ENCODE measurements around the gene CTDSPL.
"Not testable (repeated sequence)": the region's sequence is repeated elsewhere in the genome, so short reads cannot be mapped to it uniquely, and the experiment has no call there.

Gene CTDSPL

DNA sequence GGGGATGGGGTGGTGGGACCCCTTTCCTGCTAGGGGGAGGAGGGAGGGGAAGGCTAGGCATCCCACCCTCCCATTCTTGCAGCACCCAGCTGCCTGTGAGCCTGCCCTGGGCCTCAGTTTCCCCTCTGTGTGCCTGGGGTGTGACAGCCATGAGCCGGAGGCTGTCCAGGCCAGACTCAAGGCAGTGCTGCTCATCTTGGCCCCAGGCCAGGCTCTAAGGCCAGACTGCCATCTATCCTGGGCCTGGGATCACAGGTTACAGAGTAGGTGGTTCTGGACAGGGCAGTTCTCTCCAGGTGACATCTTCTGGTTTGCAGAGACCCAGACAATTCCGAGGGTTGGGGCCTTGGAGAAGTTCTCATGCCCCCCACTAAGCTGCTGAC, 125.6 kb downstream of the CTDSPL start:
- H3K4me3 ChIP-seq (replicated peaks; ENCODE audit: low read depth, low read length): no peak overlapping the region
- DNase-seq (ENCODE audit: extremely low read depth, low read depth): no peak
- TF ChIP-seq, protein P1, sequence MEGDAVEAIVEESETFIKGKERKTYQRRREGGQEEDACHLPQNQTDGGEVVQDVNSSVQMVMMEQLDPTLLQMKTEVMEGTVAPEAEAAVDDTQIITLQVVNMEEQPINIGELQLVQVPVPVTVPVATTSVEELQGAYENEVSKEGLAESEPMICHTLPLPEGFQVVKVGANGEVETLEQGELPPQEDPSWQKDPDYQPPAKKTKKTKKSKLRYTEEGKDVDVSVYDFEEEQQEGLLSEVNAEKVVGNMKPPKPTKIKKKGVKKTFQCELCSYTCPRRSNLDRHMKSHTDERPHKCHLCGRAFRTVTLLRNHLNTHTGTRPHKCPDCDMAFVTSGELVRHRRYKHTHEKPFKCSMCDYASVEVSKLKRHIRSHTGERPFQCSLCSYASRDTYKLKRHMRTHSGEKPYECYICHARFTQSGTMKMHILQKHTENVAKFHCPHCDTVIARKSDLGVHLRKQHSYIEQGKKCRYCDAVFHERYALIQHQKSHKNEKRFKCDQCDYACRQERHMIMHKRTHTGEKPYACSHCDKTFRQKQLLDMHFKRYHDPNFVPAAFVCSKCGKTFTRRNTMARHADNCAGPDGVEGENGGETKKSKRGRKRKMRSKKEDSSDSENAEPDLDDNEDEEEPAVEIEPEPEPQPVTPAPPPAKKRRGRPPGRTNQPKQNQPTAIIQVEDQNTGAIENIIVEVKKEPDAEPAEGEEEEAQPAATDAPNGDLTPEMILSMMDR (IDR thresholded peaks at IDR 0.05; ENCODE audit: low read depth, low read length, missing control alignments): no peak

DNA sequence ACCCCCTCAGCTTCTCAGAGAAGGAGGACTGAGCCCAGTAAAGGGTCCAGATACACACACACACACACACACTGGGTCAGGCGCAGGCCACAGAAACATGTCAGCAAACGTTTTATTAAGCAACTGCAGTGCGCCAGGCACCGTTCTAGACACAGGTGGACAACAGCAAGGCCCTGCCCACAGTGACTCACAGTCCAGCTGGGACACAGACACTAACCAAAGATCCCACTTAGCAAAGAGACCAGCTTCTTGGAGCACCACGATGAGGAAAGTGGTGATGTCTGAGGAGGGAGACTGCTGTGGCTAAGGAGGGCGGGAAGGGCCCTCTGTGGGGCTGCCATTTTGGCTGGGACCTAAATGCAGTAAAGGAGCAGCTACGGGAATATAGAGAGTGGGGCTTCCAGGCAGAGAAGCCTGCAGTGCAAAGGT, 126.1 kb downstream of the CTDSPL start:
- TF ChIP-seq, protein P1 (IDR thresholded peaks at IDR 0.05; ENCODE audit: low read depth, low read length, missing control alignments): no peak
- DNase-seq (ENCODE audit: extremely low read depth, low read depth): no peak
- H3K4me3 ChIP-seq (replicated peaks; ENCODE audit: low read depth, low read length): no peak overlapping the region

DNA sequence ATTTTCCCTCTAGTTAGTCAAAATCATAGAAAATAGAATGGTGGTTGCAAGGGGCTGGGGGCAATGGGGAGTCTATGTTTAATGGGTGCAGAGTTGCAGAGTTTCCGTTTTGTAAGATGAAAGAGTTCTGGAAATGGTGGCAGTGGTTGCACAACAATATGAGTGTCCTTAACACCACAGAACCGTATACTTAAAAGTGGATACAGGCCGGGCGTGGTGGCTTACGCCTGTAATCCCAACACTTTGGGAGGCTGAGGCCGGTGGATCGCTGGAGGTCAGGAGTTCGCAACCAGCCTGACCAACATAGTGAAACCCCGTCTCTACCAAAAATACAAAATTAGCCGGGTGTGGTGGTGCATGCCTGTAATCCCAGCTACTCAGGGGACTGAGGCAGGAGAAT, 126.7 kb downstream of the CTDSPL start:
- H3K4me3 ChIP-seq (replicated peaks; ENCODE audit: low read depth, low read length); DNase-seq (ENCODE audit: extremely low read depth, low read depth): not testable (repeated sequence)

DNA sequence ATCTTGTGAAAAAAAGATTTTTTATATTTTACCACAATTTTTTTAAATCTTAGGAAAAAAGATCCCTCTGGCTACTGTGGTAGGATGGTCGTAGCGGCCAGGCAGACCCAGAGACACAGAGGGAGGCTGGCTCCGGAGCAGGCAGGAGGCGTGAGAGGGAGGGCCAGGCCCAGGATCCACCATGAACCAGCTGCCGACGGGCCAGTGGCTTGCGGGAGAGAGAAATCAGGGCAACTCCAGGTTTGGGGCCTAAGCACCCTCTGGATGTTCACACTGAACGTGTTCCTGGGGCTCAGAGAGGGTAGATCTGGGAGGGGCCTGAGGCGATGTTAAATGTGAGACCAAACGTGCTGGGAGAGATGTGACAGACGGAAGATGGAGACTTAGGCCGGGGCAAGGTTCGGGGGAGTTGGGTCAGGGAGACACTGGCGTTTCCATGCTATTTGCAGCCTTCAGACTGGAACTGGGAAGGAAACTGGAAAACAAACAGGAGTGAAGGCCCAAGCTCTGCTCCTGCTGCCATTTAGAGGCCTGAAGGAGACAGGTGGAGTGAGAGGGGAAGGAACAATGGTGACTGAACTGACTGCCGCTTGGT, 127.3 kb downstream of the CTDSPL start:
- TF ChIP-seq, protein P1 (IDR thresholded peaks at IDR 0.05; ENCODE audit: low read depth, low read length, missing control alignments): no peak
- no peak for DNase-seq (ENCODE audit: extremely low read depth, low read depth)
- H3K4me3 ChIP-seq (replicated peaks; ENCODE audit: low read depth, low read length): no peak overlapping the region

DNA sequence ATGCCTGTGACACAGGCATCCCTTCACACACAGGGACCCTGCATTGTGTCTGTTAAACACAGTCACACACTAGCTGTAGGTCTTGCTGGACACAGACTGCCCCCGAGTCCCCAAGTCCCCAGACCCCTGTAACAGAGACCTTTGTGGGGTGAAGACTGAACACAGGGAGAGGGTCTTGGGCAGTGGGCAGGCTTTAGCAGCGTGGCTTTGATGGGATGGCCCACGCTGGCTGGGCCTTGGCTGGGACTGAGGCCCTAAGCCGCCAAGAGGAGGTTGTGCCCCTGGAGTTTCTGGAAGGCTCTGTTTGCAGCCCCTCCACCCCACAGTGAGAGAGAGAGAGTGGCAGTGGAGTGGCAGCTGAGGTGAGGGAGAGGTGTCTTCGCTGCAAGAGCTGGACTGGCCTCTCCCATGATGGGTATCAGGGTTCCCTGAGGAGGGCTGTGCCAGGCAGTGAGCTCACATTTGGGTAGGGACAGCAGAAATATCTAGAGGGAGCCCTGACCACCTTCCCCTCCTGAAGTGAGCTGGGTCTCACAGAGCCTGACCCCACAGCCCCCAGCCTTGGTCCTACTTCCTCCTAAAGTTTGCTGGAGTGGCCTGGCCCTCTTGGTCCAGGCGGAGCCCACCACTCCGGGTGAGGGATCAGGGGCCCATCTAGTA, 128.3 kb downstream of the CTDSPL start:
- H3K4me3 ChIP-seq (replicated peaks; ENCODE audit: low read depth, low read length): no peak overlapping the region
- no peak for DNase-seq (ENCODE audit: extremely low read depth, low read depth)
- TF ChIP-seq, protein P1 (IDR thresholded peaks at IDR 0.05; ENCODE audit: low read depth, low read length, missing control alignments): no peak

DNA sequence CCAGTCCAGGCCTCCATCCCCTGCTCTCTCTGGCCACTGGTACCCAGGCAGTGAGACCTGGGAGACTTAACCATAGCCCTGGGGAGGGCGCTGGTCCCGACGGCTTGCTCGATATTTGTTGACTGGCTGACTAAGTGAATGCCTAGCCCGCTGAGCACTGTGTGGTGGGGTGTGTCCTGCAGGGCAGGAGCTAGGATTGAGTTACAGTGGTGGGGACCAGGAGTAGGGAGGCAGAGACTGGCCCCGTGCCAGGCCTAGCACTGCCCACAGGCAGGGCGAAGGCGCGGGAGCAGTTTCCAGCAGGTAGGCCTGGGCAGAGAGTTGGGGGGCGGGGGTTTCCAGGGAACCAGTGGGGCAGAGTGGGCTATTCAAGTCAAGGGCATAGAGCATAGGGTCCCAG, 128.8 kb downstream of the CTDSPL start, which contains the start of gene VILL:
TSS of gene VILL (plus strand) at position 260 of the 400 bp plus-strand sequence. CDS start 2,887 bp downstream, outside the sequence.
- no peak for DNase-seq (ENCODE audit: extremely low read depth, low read depth)
- H3K4me3 ChIP-seq (replicated peaks; ENCODE audit: low read depth, low read length): no peak within 1 kb of the TSS
- TF ChIP-seq, protein P1 (IDR thresholded peaks at IDR 0.05; ENCODE audit: low read depth, low read length, missing control alignments): no peak

DNA sequence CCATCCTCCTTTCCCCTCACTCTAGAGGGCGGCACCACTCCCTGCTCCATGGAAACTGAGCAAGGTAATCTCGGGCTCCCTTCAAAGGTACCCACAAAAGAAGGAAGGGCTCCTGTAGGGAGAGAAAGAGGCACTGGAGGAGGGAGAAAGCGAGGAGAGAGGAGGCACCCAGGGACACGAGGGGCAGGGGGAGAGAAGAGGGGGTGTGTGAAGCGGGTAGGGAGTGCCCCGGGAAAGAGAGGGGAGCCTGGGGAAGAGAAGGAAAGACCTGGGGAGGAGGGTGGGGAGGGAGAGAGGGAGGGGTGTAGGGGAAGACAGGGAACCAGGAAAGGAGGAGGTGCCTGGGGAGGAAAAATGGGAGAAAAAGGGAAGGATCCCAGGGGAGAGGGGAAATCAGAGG, 129.4 kb downstream of the CTDSPL start:
- TF ChIP-seq, protein P1 (IDR thresholded peaks at IDR 0.05; ENCODE audit: low read depth, low read length, missing control alignments): no peak
- H3K4me3 ChIP-seq (replicated peaks; ENCODE audit: low read depth, low read length): no peak overlapping the region

More for the DNA sequence above, 129.4 kb downstream of the CTDSPL start:
- DNase-seq (ENCODE audit: extremely low read depth, low read depth): no peak

All from HFF-Myc (cell line).